ENCODE measurements around the gene PRDM10. TPM values are rescaled to one million over a fixed set of nuclear protein-coding genes. Genes with fewer than 3 reads are reported as not detected.
A peak's percentile ranks its signal among the peaks of the same experiment; 100 is the strongest.

The PRDM10 gene
- total and polyA plus RNA-seq, 10 of the 15 experiments (the other 5 are each of a cell fraction or from before 2014, with no cell fraction given) = 0.93 to 6.2 (median 4.1) TPM

GRCh38 chr11:129895126-129896041 lies 107.3 kb downstream of the PRDM10 start, which contains the start of gene NFRKB:
TSS of gene NFRKB (minus strand) at chr11:129895578. CDS start at chr11:129892849, 2,729 bp downstream.
- peak within 1 kb of the TSS; percentile 85 for H3K9ac ChIP-seq (ENCODE audit: control insufficient read depth, insufficient read depth, low read length)
- H3K79me2 ChIP-seq (ENCODE audit: control insufficient read depth, insufficient read depth, low read length) = peaks cover 17% of the 10 kb centered on the region
- H3K4me1 ChIP-seq (ENCODE audit: control insufficient read depth, insufficient read depth, low read length) = peaks cover 6% of the 10 kb centered on the region
- H4K20me1 ChIP-seq (ENCODE audit: control insufficient read depth, insufficient read depth) = no peaks in the 10 kb centered on the region
- H3K27ac ChIP-seq (ENCODE audit: control insufficient read depth, insufficient read depth) = peak within 1 kb of the TSS; percentile 65; the same call in 1 of the 2 replicates
- WGBS (ENCODE audit: insufficient coverage, insufficient replicate concordance, low lambda C conversion rate, missing lambda C conversion rate) = 4% methylated on average over 24 of the region's 77 CpGs
- H2AFZ ChIP-seq (ENCODE audit: control insufficient read depth, low read depth, low read length) = peak within 1 kb of the TSS; percentile 99
- ATAC-seq (peak; percentile 98), FAIRE-seq (peak; percentile 83), DNase-seq (ENCODE audit: low read depth, low spot score) (peak; percentile 9)
- no peaks in the 10 kb centered on the region for H3K27me3 ChIP-seq (replicated peaks in 1 of 2; ENCODE audit: control insufficient read depth in 2 of 2, insufficient read depth in 2 of 2, low read length in 1 of 2)
- CTCF ChIA-PET = interaction anchor here (1.0 to 3.0 kb wide), 2 partner anchors 235 to 237 kb away, joined by 4 to 11 read pairs; no protein-coding TSS in a partner anchor
- RAD21 ChIA-PET (ENCODE audit: unreplicated experiment) = interaction anchor here (0.7 to 1.2 kb wide), 3 partner anchors 111 to 256 kb away, joined by 3 to 4 read pairs (median 4); no protein-coding TSS in a partner anchor
- peak within 1 kb of the TSS; percentile 89 for H3K4me3 ChIP-seq
- H3K9me3 ChIP-seq (replicated peaks; ENCODE audit: control insufficient read depth, insufficient read depth, low read length) = no peaks in the 10 kb centered on the region; the same call in 2 of the 3 replicates
- BruUV-seq (replicated peaks) = no TSS peak
- H3K4me2 ChIP-seq (ENCODE audit: control insufficient read depth, insufficient read depth) = peak within 1 kb of the TSS; percentile 100
- H3K36me3 ChIP-seq (ENCODE audit: control insufficient read depth in 2 of 2, insufficient read depth in 2 of 2, low read length in 1 of 2) = peaks cover 0 to 13% of the 10 kb centered on the region in 2 experiments; a peak in 2 of 4 replicates
- SMC1A ChIA-PET (ENCODE audit: uncharacterized antibody, unreplicated experiment) = interaction anchor here (0.6 to 1.4 kb wide), 4 partner anchors 15 to 1577 kb away, joined by 3 read pairs; no protein-coding TSS in a partner anchor
- in situ Hi-C loops (cut with MboI) = no loop called here
- POLR2A ChIA-PET = interaction anchor here (0.6 kb wide), 2 partner anchors 12 to 251 kb away, joined by 3 to 4 read pairs; no protein-coding TSS in a partner anchor
- intact Hi-C loops (cut with micrococcal nuclease; ENCODE audit: unreplicated experiment) = no loop called here
- TF ChIP-seq POLR2A (IDR thresholded peaks at IDR 0.05; ENCODE audit: low read depth, low read length) = peak; percentile 85
- peak; percentile 37; the same call in 1 of the 3 replicates for TF ChIP-seq POU2F2 (IDR thresholded peaks at IDR 0.05; ENCODE audit: borderline replicate concordance, low read depth, low read length)
- TF ChIP-seq E2F4 (IDR thresholded peaks at IDR 0.05; ENCODE audit: low read depth, low read length) = no peak
- peak; percentile 38 for TF ChIP-seq MEF2B (IDR thresholded peaks at IDR 0.05; ENCODE audit: partially characterized antibody, poor library complexity, severe bottlenecking)
- 0 out of 2 replicates have a peak, but pooled peaks have one; percentile 35 for TF ChIP-seq DPF2 (IDR thresholded peaks at IDR 0.05)
- TF ChIP-seq E2F8 (IDR thresholded peaks at IDR 0.05; ENCODE audit: low read depth, partially characterized antibody) = no peak
- TF ChIP-seq IKZF1 (conservative IDR thresholded peaks at IDR 0.05) = peak; percentile 47
- 0 out of 2 replicates have a peak, but pooled peaks have one; percentile 10 for TF ChIP-seq PKNOX1 (IDR thresholded peaks at IDR 0.05)
- TF ChIP-seq NRF1 (conservative IDR thresholded peaks at IDR 0.05; ENCODE audit: low read depth, low read length) = 0 out of 2 replicates have a peak, but pooled peaks have one; percentile 23
- peak; percentile 42; the same call in 1 of the 2 replicates for TF ChIP-seq BACH1 (IDR thresholded peaks at IDR 0.05; ENCODE audit: borderline replicate concordance)
- peak; percentile 9 to 70; a peak in 1 of 4 replicates for TF ChIP-seq BHLHE40 (IDR thresholded peaks at IDR 0.05; ENCODE audit: borderline replicate concordance in 1 of 2, low read depth in 2 of 2, low read length in 1 of 2)
- peak; percentile 42; the same call in 1 of the 2 replicates for TF ChIP-seq MLLT1 (IDR thresholded peaks at IDR 0.05)

Data from GM12878 (cell line).